DOHH2 (cell line): ENCODE measurements around the gene TAS2R1.

ENCODE experiments used
- H3F3A ChIP-seq: fragments of 200-600 bp; sonication (generic), shearing (Covaris generic); 2 replicates; pipeline ENCODE4 v1.6.0; 2016; ENCODE audit warnings: antibody characterized with exemption, mild to moderate bottlenecking; ENCODE audit not compliant: control insufficient read depth, insufficient read depth
- H3K27ac ChIP-seq: fragments of 200-600 bp; sonication (generic); 2 replicates; pipeline ENCODE4 v1.5.1; 2014; ENCODE audit warnings: low read depth, mild to moderate bottlenecking, low read length, moderate library complexity
- H3K27me3 ChIP-seq: fragments of 200-600 bp; sonication (generic); 2 replicates; pipeline ENCODE4 v1.6.1; 2014; ENCODE audit warnings: mild to moderate bottlenecking, low read length, mixed read lengths; ENCODE audit not compliant: control insufficient read depth
- H3K36me3 ChIP-seq: fragments of 200-600 bp; sonication (generic); 2 replicates; pipeline ENCODE4 v1.6.1; 2014; ENCODE audit warnings: mild to moderate bottlenecking, low read length, moderate library complexity, mixed read lengths; ENCODE audit not compliant: control insufficient read depth
- H3K4me1 ChIP-seq: fragments of 200-600 bp; sonication (generic); 2 replicates; pipeline ENCODE4 v1.6.1; 2014; ENCODE audit warnings: mild to moderate bottlenecking, low read length, mixed read lengths; ENCODE audit not compliant: control insufficient read depth
- H3K4me2 ChIP-seq: fragments of 200-600 bp; sonication (generic); 2 replicates; pipeline ENCODE4 v1.6.0; 2014; ENCODE audit warnings: mild to moderate bottlenecking, low read length, moderate library complexity
- H3K4me3 ChIP-seq: fragments of 200-600 bp; sonication (generic); 2 replicates; pipeline ENCODE4 v1.5.1; 2014; ENCODE audit warnings: mild to moderate bottlenecking, low read length, mixed read lengths
- H3K79me2 ChIP-seq: fragments of 200-600 bp; sonication (generic); 2 replicates; pipeline ENCODE4 v1.6.1; 2014; ENCODE audit warnings: mild to moderate bottlenecking, low read length, mixed read lengths; ENCODE audit not compliant: control insufficient read depth
- H3K9me2 ChIP-seq: fragments of 200-600 bp; sonication (generic); replicated peaks from 2 replicates; pipeline ENCODE4 v1.6.1; 2014; ENCODE audit warnings: mild to moderate bottlenecking, low read length, mixed read lengths; ENCODE audit not compliant: control insufficient read depth
- H3K9me3 ChIP-seq: fragments of 200-600 bp; sonication (generic); 2 replicates; pipeline ENCODE4 v1.6.1; 2014; ENCODE audit warnings: antibody characterized with exemption, low read length, mixed read lengths; ENCODE audit not compliant: control insufficient read depth, insufficient read depth
- H4K20me1 ChIP-seq: fragments of 200-600 bp; sonication (generic); 2 replicates; pipeline ENCODE4 v1.6.0; 2014; ENCODE audit warnings: low read depth, mild to moderate bottlenecking, antibody characterized with exemption, low read length, moderate library complexity; ENCODE audit not compliant: control insufficient read depth, insufficient read depth
- EZH2phosphoT487 ChIP-seq: fragments of 200-600 bp; sonication (generic); IDR thresholded peaks from 2 replicates; pipeline ENCODE4 v1.6.1; 2017; ENCODE audit warnings: borderline replicate concordance, mild to moderate bottlenecking, antibody characterized with exemption, low read length, moderate library complexity, mixed read lengths
- TF ChIP-seq, protein P1 (sequence below): fragments of 200-600 bp; sonication (generic); IDR thresholded peaks from one replicate; pipeline ENCODE4 v1.5.1; 2014; ENCODE audit warnings: antibody characterized with exemption, mild to moderate bottlenecking, low read depth, low read length; ENCODE audit not compliant: poor library complexity, severe bottlenecking

TAS2R1 gene

DNA sequence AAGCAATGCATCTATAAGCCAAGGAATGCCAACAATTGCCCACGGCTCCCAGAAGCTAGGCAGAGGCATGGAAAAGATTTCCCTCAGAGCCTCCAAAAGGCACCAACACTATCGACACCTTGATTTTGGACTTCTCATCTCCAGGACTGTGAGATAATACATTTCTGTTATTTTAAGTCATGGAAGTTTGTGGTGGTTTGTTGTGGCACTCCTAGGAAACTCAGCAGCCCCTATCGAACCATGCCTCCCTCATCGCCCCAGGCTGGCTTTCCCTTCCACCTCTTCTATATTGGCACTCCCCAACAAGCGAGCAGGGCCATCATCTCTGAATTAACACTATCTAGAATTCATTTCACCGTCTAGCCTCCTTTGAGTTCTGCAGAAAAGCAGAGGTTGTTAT lies 33.7 kb upstream of the TAS2R1 start:
- no peak overlapping the region for H3K27ac ChIP-seq
- no peak overlapping the region for H3K4me3 ChIP-seq
- TF ChIP-seq EZH2phosphoT487 = no peak
- TF ChIP-seq, protein P1, sequence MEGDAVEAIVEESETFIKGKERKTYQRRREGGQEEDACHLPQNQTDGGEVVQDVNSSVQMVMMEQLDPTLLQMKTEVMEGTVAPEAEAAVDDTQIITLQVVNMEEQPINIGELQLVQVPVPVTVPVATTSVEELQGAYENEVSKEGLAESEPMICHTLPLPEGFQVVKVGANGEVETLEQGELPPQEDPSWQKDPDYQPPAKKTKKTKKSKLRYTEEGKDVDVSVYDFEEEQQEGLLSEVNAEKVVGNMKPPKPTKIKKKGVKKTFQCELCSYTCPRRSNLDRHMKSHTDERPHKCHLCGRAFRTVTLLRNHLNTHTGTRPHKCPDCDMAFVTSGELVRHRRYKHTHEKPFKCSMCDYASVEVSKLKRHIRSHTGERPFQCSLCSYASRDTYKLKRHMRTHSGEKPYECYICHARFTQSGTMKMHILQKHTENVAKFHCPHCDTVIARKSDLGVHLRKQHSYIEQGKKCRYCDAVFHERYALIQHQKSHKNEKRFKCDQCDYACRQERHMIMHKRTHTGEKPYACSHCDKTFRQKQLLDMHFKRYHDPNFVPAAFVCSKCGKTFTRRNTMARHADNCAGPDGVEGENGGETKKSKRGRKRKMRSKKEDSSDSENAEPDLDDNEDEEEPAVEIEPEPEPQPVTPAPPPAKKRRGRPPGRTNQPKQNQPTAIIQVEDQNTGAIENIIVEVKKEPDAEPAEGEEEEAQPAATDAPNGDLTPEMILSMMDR = no peak
- no peaks in the 10 kb centered on the region for H3K79me2 ChIP-seq
- no peaks in the 10 kb centered on the region for H3K36me3 ChIP-seq
- H4K20me1 ChIP-seq = no peaks in the 10 kb centered on the region
- H3K27me3 ChIP-seq = no peaks in the 10 kb centered on the region
- no peaks in the 10 kb centered on the region for H3K9me3 ChIP-seq
- H3K4me2 ChIP-seq = no peak overlapping the region
- no peaks in the 10 kb centered on the region for H3K4me1 ChIP-seq
- no peaks in the 10 kb centered on the region; the same call in 1 of the 2 replicates for H3K9me2 ChIP-seq
- no peaks in the 10 kb centered on the region for H3F3A ChIP-seq

DNA sequence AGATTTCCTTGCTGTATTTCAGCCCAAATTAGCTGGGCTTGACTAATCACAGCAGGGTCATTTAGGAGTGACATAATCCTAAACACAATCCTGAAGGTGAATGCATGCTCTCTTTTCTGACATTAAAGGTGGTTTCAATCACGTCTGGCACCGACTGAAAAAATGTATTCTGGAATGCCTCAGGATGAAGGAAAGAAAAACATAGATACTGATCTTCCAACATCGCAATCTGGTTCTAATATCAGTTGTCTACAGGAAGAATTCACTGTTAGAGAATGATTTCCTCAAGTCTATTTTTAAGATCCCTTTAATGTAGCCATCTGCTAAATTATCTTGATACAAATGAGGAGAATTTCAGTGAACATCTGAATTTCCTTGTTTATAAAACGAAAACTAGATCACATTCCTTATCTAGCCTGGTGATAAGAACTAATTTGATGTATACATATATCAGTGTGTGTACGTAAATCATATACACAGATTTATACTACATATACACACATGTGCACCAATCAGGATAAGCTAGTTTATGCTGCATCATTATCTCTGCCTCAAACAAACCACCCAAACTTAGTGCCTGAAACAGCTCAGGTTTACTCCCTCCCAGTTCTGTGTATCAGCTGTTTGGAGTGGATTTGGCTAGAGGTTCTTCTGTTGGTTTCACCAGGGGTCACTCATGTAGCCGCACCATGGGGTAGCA lies 31.3 kb upstream of the TAS2R1 start:
- no peaks in the 10 kb centered on the region for H3K4me1 ChIP-seq
- no peaks in the 10 kb centered on the region for H3K36me3 ChIP-seq
- H3K27me3 ChIP-seq = no peaks in the 10 kb centered on the region
- no peak overlapping the region for H3K4me3 ChIP-seq
- no peaks in the 10 kb centered on the region for H3K9me3 ChIP-seq
- H3K27ac ChIP-seq = no peak overlapping the region
- no peaks in the 10 kb centered on the region for H3K79me2 ChIP-seq
- no peaks in the 10 kb centered on the region for H4K20me1 ChIP-seq
- TF ChIP-seq, protein P1 = no peak
- TF ChIP-seq EZH2phosphoT487 = no peak
- H3F3A ChIP-seq = no peaks in the 10 kb centered on the region
- H3K9me2 ChIP-seq = no peaks in the 10 kb centered on the region; the same call in 1 of the 2 replicates
- H3K4me2 ChIP-seq = no peak overlapping the region

DNA sequence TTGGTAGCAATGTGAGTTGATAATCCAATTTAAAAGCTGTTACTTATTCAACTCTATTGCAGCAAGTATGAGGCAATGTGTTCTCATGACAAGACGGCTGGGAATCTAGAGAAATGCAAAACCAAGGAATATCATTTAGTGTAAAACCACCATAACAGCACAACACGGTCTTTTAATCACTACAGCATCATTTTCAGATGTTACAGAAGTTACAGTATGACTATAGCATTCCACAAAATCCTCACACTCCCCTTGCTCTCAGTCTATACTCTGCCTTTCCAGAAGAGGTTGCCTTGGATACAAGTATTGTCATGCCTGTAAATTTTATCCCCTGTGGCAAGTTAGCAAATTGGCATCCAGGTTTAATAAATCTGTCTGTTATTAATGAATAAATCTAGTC lies 28.6 kb upstream of the TAS2R1 start:
- no peaks in the 10 kb centered on the region for H3K9me3 ChIP-seq
- TF ChIP-seq EZH2phosphoT487 = no peak
- TF ChIP-seq, protein P1 = no peak
- H3F3A ChIP-seq = no peaks in the 10 kb centered on the region
- no peak overlapping the region for H3K4me3 ChIP-seq
- H3K27me3 ChIP-seq = no peaks in the 10 kb centered on the region
- H4K20me1 ChIP-seq = no peaks in the 10 kb centered on the region
- H3K36me3 ChIP-seq = no peaks in the 10 kb centered on the region
- H3K4me2 ChIP-seq = no peak overlapping the region
- no peaks in the 10 kb centered on the region; the same call in 1 of the 2 replicates for H3K9me2 ChIP-seq
- no peak overlapping the region for H3K27ac ChIP-seq
- no peaks in the 10 kb centered on the region for H3K79me2 ChIP-seq
- no peaks in the 10 kb centered on the region for H3K4me1 ChIP-seq
